Activated CD8-positive, alpha-beta memory T cell treated with anti-CD3 and anti-CD28 coated beads for 4 hours (primary cell): ENCODE measurements around the gene LPP.

ENCODE experiments used
- DNase-seq, 2 donors: peaks; one replicate each; pipeline ENCODE4 v3.0.0-alpha.2; 2020; ENCODE audit warnings: low read depth in 2 of 2

LPP gene

GRCh38 chr3:188299068-188299467 lies 145.1 kb downstream of the LPP start:
- no peak for DNase-seq

- no peak for DNase-seq
These were observed 145.8 kb downstream of the LPP start for GRCh38 chr3:188299708-188300107.

GRCh38 chr3:188301147-188301546 lies 147.2 kb downstream of the LPP start:
- no peak for DNase-seq

- DNase-seq: no peak
These were observed 149.4 kb downstream of the LPP start for GRCh38 chr3:188303286-188303799.

DNA sequence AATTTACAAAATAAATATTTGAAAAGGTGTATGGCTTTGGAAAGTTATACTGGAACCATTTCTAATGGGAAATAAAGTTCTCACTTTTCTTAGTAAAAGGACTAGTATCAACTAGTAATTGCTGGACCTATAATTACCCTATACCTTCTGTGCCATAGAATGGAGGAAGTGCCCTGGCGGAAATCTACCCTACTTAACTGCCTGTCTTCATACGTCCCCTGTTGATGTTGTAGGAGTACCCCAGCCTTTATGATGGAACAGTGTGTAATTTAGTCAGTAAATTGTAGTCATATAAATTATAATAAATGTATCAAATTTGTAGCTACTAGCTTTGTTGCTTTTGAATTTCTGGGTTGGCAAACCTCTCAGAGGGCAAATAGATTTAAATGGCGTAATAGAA lies 149.9 kb downstream of the LPP start:
- DNase-seq: no peak

GRCh38 chr3:188304501-188304900 lies 150.5 kb downstream of the LPP start:
- no peak for DNase-seq

DNA sequence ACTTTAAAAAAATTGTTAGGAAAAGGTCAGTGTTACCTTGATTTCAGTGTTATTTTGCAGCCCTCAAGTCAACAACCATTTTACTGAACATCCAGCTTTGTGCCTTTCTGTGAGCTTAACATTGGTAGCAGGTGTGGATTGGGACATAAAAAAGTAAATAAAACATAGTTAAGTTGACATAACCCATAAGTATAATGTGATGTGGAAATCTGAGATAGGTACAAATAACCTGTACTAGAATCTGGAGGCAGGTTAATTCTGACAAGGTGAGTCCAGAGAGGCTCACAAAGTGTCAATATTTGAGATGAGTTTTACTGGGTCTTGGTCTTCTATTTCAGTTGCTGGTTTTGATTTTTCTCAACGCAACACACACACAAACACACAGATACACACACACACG lies 151.3 kb downstream of the LPP start:
- no peak for DNase-seq

- no peak for DNase-seq
These were observed 152.6 kb downstream of the LPP start for GRCh38 chr3:188306435-188307005.

- DNase-seq: no peak
These were observed 155.7 kb downstream of the LPP start for GRCh38 chr3:188309437-188310269.

GRCh38 chr3:188310270-188310710 lies 156.3 kb downstream of the LPP start:
- no peak for DNase-seq

DNA sequence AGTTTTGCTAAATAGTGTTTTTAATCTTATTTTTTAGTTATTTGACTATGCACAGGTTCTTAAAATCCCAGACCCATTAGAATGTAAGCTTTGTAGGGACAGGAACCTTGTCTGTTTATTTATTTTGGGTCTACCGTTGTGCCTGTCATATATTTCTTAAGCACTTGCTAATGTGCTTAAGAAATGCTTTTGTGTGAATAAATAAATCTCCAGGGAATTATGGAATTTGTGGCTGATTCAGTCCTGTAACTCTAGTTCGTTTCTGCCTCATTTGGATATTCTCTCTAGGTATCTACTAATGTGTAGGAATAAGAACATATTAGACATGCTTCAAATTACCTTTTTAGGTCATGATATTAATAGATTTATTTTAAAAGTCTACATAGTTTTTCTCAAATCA lies 161.6 kb downstream of the LPP start:
- DNase-seq: no peak

- DNase-seq: no peak
These were observed 162.2 kb downstream of the LPP start for GRCh38 chr3:188316021-188316722.

DNA sequence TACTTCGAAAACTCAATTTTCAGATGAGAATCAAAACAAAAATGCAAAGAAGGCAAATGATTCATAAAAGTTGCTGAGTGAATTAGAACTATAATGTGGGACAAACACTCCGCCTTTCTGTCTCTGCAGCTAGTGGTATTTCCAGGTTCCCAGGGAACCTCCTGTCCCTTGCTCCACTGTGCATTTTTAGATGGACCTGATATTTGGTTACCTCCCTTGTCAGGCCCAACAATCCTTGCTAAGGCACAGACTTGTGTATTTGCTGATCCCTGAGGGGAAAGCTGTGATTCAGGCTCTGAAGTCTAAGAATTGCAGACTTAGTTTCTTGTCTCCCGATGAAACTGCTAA lies 162.7 kb downstream of the LPP start:
- DNase-seq: no peak

GRCh38 chr3:188319569-188319968 lies 165.6 kb downstream of the LPP start:
- DNase-seq: no peak

- DNase-seq: no peak
These were observed 166.8 kb downstream of the LPP start for GRCh38 chr3:188320757-188321156.

DNA sequence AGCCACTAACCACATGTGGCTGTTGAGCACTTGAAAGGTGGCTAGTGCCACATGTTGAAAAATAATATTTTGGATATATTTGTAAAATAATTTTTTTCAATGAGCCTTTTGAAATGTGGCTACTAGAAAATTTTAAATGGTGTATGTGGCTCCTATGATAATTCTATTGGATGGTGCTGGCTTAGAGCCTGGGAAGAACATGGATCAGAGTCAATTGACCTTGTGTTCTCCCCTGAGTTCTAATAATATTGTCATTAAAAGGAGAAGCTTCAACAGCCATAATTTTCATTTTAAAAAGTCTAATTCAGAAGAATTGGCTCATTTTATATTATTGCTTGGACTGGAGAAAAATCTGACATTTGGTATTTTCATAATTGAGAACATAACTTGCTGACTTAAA lies 167.3 kb downstream of the LPP start:
- no peak for DNase-seq

DNA sequence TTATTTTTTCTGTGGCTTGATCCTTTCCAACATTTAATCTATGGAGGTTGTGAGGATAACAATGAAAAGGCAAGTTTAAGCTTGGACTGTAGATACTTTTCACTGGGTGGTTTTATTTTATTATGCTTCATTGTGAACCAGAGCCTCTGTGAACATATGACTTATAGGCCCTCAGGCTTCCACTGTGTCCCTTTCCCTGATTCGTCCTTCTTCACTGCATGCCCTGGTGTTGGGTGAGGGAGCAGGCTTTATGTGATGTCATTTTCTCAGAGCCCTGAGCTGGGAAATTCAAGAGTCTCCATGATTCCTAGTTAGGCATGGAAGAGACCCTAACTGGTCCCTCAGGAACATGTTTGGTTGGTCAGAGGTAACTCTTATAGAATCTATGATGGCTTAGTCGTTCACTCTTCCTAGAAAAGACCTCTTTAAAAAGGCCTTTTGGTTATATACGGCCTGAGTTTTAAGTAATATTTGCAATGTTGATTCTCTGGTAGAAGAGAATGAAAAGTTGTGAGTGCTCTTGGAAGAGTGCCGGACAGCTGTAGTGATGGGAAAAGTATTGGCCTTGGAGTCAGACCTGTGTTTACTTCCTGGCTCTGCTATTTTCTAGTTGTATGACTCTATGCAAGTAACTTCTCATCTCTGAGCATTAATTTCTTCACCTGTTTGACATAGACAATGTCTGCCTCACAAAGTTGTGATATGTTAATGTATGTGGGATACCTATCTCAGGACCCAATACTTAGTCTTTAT lies 168.4 kb downstream of the LPP start:
- DNase-seq: no peak

DNA sequence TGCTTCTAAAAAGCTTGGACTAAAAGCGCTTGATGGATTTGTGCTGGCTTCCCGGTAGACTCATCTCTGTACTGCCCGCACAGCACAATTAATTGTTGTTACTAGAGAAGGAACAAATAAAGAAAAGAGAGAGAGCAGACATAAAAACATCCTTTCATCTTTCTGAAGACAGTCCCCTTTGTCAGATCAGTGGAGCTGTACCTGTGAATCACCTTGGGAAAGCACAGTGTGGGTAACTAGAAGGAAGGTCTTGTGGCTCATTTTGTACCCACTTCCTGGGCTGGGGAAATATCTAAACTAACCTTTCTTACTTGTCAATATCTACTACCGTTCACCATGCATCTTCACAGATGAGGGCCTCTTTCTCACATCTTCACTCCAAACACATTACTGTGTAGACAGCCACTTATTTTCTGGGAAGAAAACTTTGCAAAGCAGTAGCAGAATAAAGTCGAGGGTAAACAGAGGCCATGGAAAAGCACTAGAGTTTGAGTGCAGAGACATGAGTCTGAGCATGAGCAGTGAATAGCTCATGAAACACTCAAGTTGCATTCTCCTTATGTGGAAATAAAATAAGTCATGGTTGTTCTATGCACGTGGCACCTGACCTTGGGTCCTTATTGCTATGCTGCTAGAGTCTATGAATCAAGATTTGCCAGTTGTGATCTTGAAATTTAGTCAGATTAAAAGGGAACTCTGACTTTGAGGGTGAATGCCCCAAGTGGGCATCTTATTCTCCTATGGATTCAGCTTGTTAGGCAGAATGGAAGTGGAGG lies 169.3 kb downstream of the LPP start:
- peak in 1 of 2 donors; percentile 24 for DNase-seq

GRCh38 chr3:188326111-188326510 lies 172.2 kb downstream of the LPP start:
- no peak for DNase-seq

DNA sequence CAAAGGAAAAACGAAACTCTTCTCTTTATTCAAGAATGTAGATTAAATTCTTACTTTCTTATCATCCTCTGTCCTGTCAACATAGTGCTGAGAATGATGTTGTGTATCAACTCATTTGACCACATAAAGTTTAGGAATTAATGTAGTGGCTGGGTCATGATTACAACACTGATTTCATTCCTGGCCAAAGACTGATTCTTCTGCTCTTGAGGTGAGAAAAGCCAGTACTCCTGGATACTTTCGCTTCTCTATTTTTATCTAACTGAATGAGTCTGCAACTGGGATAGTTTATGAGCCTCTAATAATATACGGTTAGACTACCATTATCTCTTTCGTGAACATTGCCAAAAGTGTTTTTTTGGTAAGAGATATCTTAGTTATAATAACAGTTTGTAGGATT lies 173.0 kb downstream of the LPP start:
- DNase-seq: no peak

DNA sequence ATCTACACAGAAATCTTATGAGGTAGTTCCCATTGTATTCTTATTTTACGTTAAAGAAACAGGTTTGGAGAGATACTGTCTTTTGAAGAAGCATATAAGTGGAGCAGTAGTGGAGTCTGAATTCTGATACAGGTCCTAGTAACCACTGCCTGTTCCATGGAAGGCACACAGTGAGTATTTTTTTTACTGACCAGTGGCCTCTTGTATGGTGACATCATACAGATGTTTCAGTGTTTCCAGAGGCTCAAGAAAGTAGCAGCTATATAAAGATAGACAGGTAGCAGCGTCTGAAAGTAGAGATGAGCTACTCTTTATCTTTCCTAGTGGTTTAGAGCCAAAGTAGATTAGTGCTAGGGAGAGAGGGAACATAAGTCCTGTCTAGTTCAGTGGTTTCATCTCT lies 173.5 kb downstream of the LPP start:
- DNase-seq: no peak
